GM23338 (cell line): ENCODE data around the gene CDHR5. TPM values are rescaled to one million over a fixed set of nuclear protein-coding genes. Genes with fewer than 3 reads are reported as not detected.
A peak's percentile ranks its signal among the peaks of the same experiment; 100 is the strongest.

Source experiments
- ATAC-seq: fragments of 200-7000 bp; cut with Tn5 transposase; 3 replicates; pipeline ENCODE4 v1.9.1; 2020
- DNase-seq: peaks from one replicate; pipeline ENCODE4 v3.0.0-alpha.2; 2015; ENCODE audit warnings: low spot score
- H2AFZ ChIP-seq: fragments of 200-600 bp; sonication (generic); 2 replicates; pipeline ENCODE4 v1.8.0; 2016; ENCODE audit warnings: antibody characterized with exemption, mild to moderate bottlenecking, moderate library complexity
- H3F3A ChIP-seq: fragments of 200-600 bp; sonication (generic); replicated peaks from 2 replicates; pipeline ENCODE4 v1.8.0; 2017; ENCODE audit warnings: antibody characterized with exemption, mixed run types, low read depth
- H3K27ac ChIP-seq: fragments of 200-600 bp; sonication (generic); 2 replicates; pipeline ENCODE4 v1.6.1; 2016; ENCODE audit warnings: low read depth
- H3K27me3 ChIP-seq: fragments of 200-600 bp; sonication (generic); 2 replicates; pipeline ENCODE4 v1.8.0; 2016; ENCODE audit warnings: mild to moderate bottlenecking, mixed run types, moderate library complexity; ENCODE audit not compliant: insufficient read depth
- H3K36me3 ChIP-seq: fragments of 200-600 bp; sonication (generic); 2 replicates; pipeline ENCODE4 v1.8.0; 2016; ENCODE audit warnings: mild to moderate bottlenecking; ENCODE audit not compliant: insufficient read depth
- H3K4me1 ChIP-seq: fragments of 200-600 bp; sonication (generic); 2 replicates; pipeline ENCODE4 v1.8.0; 2016; ENCODE audit warnings: mild to moderate bottlenecking, moderate library complexity; ENCODE audit not compliant: insufficient read depth
- H3K4me2 ChIP-seq: fragments of 200-600 bp; sonication (generic); 2 replicates; pipeline ENCODE4 v1.7.1; 2017; ENCODE audit warnings: mixed run types
- H3K4me3 ChIP-seq: fragments of 200-600 bp; sonication (generic); 2 replicates; pipeline ENCODE4 v1.6.1; 2016; ENCODE audit warnings: mixed run types
- H3K79me2 ChIP-seq: fragments of 200-600 bp; sonication (generic); replicated peaks from 2 replicates; pipeline ENCODE4 v1.8.0; 2017; ENCODE audit warnings: mild to moderate bottlenecking; ENCODE audit not compliant: insufficient read depth
- H3K9me2 ChIP-seq: fragments of 200-600 bp; sonication (generic); 2 replicates; pipeline ENCODE4 v1.8.0; 2017; ENCODE audit not compliant: insufficient read depth
- H4K20me1 ChIP-seq: fragments of 200-600 bp; sonication (generic); replicated peaks from 2 replicates; pipeline ENCODE4 v1.8.0; 2017; ENCODE audit warnings: mild to moderate bottlenecking; ENCODE audit not compliant: insufficient read depth
- H3K27ac Mint-ChIP-seq: 2 replicates; pipeline ENCODE4 v1.8.0; 2020; ENCODE audit warnings: inconsistent platforms, mild to moderate bottlenecking, moderate library complexity, mixed read lengths
- H3K27me3 Mint-ChIP-seq: 3 replicates; pipeline ENCODE4 v1.8.0; 2022; ENCODE audit warnings: low read depth, mild to moderate bottlenecking, moderate library complexity, mixed read lengths, inconsistent platforms; ENCODE audit not compliant: insufficient read depth, poor library complexity
- H3K36me3 Mint-ChIP-seq: 3 replicates; pipeline ENCODE4 v1.8.0; 2021; ENCODE audit warnings: low read depth, mild to moderate bottlenecking, inconsistent platforms, moderate library complexity, mixed read lengths
- H3K4me1 Mint-ChIP-seq: 3 replicates; pipeline ENCODE4 v1.8.0; 2020; ENCODE audit warnings: mild to moderate bottlenecking, inconsistent platforms, mixed read lengths
- H3K4me3 Mint-ChIP-seq: 3 replicates; pipeline ENCODE4 v1.8.0; 2021; ENCODE audit warnings: moderate library complexity, mild to moderate bottlenecking, inconsistent platforms, mixed read lengths
- H3K9me3 Mint-ChIP-seq: 3 replicates; pipeline ENCODE4 v1.8.0; 2020; ENCODE audit warnings: moderate library complexity, mild to moderate bottlenecking, inconsistent platforms, mixed read lengths
- CREB1 ChIP-seq: fragments of 250-450 bp; sonication (Bioruptor Pico); IDR thresholded peaks from 2 replicates; pipeline ENCODE4 v1.5.0; 2020; ENCODE audit warnings: low read depth, mild to moderate bottlenecking, moderate library complexity
- EZH2 ChIP-seq: fragments of 200-600 bp; sonication (generic); IDR thresholded peaks from one replicate; pipeline ENCODE4 v1.8.0; 2017; ENCODE audit warnings: antibody characterized with exemption, mild to moderate bottlenecking, low read depth; ENCODE audit not compliant: unreplicated experiment
- EZH2phosphoT487 ChIP-seq: fragments of 200-600 bp; sonication (generic); IDR thresholded peaks from one replicate; pipeline ENCODE4 v1.8.1; 2018; ENCODE audit warnings: antibody characterized with exemption; ENCODE audit not compliant: unreplicated experiment
- JUNB ChIP-seq: IDR thresholded peaks from one replicate; pipeline ENCODE4 v1.6.1; 2016; ENCODE audit warnings: antibody characterized with exemption; ENCODE audit not compliant: unreplicated experiment
- NANOG ChIP-seq: IDR thresholded peaks from 2 replicates; pipeline ENCODE4 v1.6.1; 2016; ENCODE audit warnings: antibody characterized with exemption, borderline replicate concordance
- POLR2AphosphoS5 ChIP-seq: IDR thresholded peaks from 2 replicates; pipeline ENCODE4 v1.6.1; 2016; ENCODE audit warnings: antibody characterized with exemption, low read depth
- STAT1 ChIP-seq: IDR thresholded peaks from one replicate; pipeline ENCODE4 v1.6.1; 2016; ENCODE audit warnings: antibody characterized with exemption; ENCODE audit not compliant: unreplicated experiment
- ZNF114 ChIP-seq: fragments of 250-450 bp; sonication (Bioruptor Pico); IDR thresholded peaks from 2 replicates; pipeline ENCODE4 v1.5.0; 2020; ENCODE audit warnings: mild to moderate bottlenecking, moderate library complexity
- ZNF331 ChIP-seq: fragments of 250-450 bp; sonication (Bioruptor Pico); IDR thresholded peaks from 2 replicates; pipeline ENCODE4 v1.5.0; 2020; ENCODE audit warnings: low read depth, mild to moderate bottlenecking, moderate library complexity
- polyA plus RNA-seq: library from polyadenylated mRNA; unstranded; fragments of >200 nt; fragmentation: Nextera tagmentation; extraction: Ambion mirVana; gene quantifications from 2 replicates; pipeline ENCODE4 v1.2.1, GENCODE V29; 2016
- total RNA-seq: library from RNA; depleted of rRNA; stranded (reverse); fragments of >200 nt; shearing (Covaris generic); gene quantifications from 2 replicates; pipeline ENCODE4 v1.2.3, GENCODE V29; 2014
- TF ChIP-seq, protein P1 (sequence below): fragments of 250-450 bp; sonication (Bioruptor Pico); IDR thresholded peaks from 2 replicates; pipeline ENCODE4 v1.5.0; 2020; ENCODE audit warnings: mild to moderate bottlenecking, moderate library complexity
- TF ChIP-seq, protein P2 (sequence below): IDR thresholded peaks from 2 replicates; pipeline ENCODE4 v1.6.1; 2016; ENCODE audit warnings: antibody characterized with exemption
- TF ChIP-seq, protein P3 (sequence below), 2 experiments: fragments of 200-600 bp in 1 of 2; sonication (generic) in 1 of 2; conservative IDR thresholded peaks; 2 replicates each; pipeline versions ENCODE4 v1.5.1 to v1.6.1; 2016 to 2017; ENCODE audit warnings: antibody characterized with exemption in 2 of 2, low read depth in 2 of 2, mild to moderate bottlenecking in 2 of 2, moderate library complexity in 1 of 2
- TF ChIP-seq, protein P4 (sequence below): IDR thresholded peaks from one replicate; pipeline ENCODE4 v1.6.1; 2018; ENCODE audit warnings: antibody characterized with exemption; ENCODE audit not compliant: unreplicated experiment

CDHR5 gene
- total and polyA plus RNA-seq, 2 experiments from 2014 or later: not detected

DNA sequence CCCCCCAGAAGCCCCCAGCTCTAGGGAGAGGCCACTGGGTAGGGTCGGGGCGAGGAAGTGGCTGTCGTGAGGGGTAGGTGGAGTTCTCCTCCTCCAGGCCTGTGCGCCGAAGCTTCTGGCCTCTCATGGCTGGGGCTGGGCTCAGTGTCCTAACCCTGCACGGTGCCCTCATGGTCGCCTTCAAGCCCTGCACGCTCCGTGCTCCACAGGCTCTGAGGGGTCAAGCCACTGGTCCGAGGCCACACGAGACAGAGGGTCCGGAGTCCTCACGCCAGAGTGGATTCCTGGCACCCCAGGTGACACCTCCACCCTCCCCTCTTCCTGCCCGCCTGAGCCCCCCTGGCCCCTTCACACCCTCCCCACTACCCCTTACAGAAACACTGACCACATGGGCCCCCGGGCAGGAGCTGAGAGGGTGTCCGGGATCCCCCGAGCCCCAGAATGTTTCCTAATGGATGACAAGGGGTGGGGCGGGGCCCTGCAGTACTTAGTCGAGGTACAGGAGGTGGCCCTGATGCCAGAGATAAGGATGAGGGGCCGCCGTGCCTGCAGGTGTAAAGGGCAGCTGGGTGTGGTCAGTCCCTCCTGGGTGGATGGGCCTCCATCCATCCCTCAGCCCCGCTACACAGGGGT lies 997 bp upstream of the CDHR5 start:
- Mint-ChIP-seq H3K27ac (no peak overlapping the region), H3K9me3 (peaks cover 15% of the 10 kb centered on the region), H3K36me3 (peaks cover 3% of the 10 kb centered on the region; the same call in 1 of the 3 replicates), H3K4me1 (peaks cover 21% of the 10 kb centered on the region), H3K27me3 (peaks cover 32% of the 10 kb centered on the region), H3K4me3 (no peak overlapping the region)
- no peak overlapping the region for H2AFZ ChIP-seq
- 0 out of 2 replicates have a peak, but pooled peaks cover 9% of the 10 kb centered on the region for H3F3A ChIP-seq
- no peaks in the 10 kb centered on the region for H3K36me3 ChIP-seq
- peaks cover 24% of the 10 kb centered on the region for H3K27me3 ChIP-seq
- no peak overlapping the region for H3K4me3 ChIP-seq
- TF ChIP-seq, protein P1, sequence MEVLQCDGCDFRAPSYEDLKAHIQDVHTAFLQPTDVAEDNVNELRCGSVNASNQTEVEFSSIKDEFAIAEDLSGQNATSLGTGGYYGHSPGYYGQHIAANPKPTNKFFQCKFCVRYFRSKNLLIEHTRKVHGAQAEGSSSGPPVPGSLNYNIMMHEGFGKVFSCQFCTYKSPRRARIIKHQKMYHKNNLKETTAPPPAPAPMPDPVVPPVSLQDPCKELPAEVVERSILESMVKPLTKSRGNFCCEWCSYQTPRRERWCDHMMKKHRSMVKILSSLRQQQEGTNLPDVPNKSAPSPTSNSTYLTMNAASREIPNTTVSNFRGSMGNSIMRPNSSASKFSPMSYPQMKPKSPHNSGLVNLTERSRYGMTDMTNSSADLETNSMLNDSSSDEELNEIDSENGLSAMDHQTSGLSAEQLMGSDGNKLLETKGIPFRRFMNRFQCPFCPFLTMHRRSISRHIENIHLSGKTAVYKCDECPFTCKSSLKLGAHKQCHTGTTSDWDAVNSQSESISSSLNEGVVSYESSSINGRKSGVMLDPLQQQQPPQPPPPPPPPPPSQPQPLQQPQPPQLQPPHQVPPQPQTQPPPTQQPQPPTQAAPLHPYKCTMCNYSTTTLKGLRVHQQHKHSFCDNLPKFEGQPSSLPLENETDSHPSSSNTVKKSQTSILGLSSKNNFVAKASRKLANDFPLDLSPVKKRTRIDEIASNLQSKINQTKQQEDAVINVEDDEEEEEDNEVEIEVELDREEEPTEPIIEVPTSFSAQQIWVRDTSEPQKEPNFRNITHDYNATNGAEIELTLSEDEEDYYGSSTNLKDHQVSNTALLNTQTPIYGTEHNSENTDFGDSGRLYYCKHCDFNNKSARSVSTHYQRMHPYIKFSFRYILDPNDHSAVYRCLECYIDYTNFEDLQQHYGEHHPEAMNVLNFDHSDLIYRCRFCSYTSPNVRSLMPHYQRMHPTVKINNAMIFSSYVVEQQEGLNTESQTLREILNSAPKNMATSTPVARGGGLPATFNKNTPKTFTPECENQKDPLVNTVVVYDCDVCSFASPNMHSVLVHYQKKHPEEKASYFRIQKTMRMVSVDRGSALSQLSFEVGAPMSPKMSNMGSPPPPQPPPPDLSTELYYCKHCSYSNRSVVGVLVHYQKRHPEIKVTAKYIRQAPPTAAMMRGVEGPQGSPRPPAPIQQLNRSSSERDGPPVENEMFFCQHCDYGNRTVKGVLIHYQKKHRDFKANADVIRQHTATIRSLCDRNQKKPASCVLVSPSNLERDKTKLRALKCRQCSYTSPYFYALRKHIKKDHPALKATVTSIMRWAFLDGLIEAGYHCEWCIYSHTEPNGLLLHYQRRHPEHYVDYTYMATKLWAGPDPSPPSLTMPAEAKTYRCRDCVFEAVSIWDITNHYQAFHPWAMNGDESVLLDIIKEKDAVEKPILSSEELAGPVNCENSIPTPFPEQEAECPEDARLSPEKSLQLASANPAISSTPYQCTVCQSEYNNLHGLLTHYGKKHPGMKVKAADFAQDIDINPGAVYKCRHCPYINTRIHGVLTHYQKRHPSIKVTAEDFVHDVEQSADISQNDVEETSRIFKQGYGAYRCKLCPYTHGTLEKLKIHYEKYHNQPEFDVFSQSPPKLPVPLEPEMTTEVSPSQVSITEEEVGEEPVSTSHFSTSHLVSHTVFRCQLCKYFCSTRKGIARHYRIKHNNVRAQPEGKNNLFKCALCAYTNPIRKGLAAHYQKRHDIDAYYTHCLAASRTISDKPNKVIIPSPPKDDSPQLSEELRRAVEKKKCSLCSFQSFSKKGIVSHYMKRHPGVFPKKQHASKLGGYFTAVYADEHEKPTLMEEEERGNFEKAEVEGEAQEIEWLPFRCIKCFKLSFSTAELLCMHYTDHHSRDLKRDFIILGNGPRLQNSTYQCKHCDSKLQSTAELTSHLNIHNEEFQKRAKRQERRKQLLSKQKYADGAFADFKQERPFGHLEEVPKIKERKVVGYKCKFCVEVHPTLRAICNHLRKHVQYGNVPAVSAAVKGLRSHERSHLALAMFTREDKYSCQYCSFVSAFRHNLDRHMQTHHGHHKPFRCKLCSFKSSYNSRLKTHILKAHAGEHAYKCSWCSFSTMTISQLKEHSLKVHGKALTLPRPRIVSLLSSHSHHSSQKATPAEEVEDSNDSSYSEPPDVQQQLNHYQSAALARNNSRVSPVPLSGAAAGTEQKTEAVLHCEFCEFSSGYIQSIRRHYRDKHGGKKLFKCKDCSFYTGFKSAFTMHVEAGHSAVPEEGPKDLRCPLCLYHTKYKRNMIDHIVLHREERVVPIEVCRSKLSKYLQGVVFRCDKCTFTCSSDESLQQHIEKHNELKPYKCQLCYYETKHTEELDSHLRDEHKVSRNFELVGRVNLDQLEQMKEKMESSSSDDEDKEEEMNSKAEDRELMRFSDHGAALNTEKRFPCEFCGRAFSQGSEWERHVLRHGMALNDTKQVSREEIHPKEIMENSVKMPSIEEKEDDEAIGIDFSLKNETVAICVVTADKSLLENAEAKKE: no peak
- TF ChIP-seq, protein P2, sequence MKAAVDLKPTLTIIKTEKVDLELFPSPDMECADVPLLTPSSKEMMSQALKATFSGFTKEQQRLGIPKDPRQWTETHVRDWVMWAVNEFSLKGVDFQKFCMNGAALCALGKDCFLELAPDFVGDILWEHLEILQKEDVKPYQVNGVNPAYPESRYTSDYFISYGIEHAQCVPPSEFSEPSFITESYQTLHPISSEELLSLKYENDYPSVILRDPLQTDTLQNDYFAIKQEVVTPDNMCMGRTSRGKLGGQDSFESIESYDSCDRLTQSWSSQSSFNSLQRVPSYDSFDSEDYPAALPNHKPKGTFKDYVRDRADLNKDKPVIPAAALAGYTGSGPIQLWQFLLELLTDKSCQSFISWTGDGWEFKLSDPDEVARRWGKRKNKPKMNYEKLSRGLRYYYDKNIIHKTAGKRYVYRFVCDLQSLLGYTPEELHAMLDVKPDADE: no peak
- TF ChIP-seq EZH2phosphoT487 (no peak), POLR2AphosphoS5 (no peak), ZNF114 (CRISPR knock-in tag) (no peak), CREB1 (CRISPR knock-in tag) (no peak), STAT1 (no peak), EZH2 (no peak), ZNF331 (CRISPR knock-in tag) (no peak), NANOG (no peak), JUNB (no peak)
- TF ChIP-seq, protein P3, sequence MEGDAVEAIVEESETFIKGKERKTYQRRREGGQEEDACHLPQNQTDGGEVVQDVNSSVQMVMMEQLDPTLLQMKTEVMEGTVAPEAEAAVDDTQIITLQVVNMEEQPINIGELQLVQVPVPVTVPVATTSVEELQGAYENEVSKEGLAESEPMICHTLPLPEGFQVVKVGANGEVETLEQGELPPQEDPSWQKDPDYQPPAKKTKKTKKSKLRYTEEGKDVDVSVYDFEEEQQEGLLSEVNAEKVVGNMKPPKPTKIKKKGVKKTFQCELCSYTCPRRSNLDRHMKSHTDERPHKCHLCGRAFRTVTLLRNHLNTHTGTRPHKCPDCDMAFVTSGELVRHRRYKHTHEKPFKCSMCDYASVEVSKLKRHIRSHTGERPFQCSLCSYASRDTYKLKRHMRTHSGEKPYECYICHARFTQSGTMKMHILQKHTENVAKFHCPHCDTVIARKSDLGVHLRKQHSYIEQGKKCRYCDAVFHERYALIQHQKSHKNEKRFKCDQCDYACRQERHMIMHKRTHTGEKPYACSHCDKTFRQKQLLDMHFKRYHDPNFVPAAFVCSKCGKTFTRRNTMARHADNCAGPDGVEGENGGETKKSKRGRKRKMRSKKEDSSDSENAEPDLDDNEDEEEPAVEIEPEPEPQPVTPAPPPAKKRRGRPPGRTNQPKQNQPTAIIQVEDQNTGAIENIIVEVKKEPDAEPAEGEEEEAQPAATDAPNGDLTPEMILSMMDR (conservative IDR thresholded peaks at IDR 0.05; ENCODE audit: low read depth in 2 of 2): no peak
- TF ChIP-seq, protein P4, sequence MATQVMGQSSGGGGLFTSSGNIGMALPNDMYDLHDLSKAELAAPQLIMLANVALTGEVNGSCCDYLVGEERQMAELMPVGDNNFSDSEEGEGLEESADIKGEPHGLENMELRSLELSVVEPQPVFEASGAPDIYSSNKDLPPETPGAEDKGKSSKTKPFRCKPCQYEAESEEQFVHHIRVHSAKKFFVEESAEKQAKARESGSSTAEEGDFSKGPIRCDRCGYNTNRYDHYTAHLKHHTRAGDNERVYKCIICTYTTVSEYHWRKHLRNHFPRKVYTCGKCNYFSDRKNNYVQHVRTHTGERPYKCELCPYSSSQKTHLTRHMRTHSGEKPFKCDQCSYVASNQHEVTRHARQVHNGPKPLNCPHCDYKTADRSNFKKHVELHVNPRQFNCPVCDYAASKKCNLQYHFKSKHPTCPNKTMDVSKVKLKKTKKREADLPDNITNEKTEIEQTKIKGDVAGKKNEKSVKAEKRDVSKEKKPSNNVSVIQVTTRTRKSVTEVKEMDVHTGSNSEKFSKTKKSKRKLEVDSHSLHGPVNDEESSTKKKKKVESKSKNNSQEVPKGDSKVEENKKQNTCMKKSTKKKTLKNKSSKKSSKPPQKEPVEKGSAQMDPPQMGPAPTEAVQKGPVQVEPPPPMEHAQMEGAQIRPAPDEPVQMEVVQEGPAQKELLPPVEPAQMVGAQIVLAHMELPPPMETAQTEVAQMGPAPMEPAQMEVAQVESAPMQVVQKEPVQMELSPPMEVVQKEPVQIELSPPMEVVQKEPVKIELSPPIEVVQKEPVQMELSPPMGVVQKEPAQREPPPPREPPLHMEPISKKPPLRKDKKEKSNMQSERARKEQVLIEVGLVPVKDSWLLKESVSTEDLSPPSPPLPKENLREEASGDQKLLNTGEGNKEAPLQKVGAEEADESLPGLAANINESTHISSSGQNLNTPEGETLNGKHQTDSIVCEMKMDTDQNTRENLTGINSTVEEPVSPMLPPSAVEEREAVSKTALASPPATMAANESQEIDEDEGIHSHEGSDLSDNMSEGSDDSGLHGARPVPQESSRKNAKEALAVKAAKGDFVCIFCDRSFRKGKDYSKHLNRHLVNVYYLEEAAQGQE: no peak
- ATAC-seq: peak; percentile 10
- no peaks in the 10 kb centered on the region for H4K20me1 ChIP-seq
- H3K79me2 ChIP-seq: no peaks in the 10 kb centered on the region
- H3K27ac ChIP-seq: no peak overlapping the region
- no peak for DNase-seq
- H3K9me2 ChIP-seq: no peaks in the 10 kb centered on the region
- no peak overlapping the region for H3K4me2 ChIP-seq
- peaks cover 4% of the 10 kb centered on the region; the same call in 1 of the 2 replicates for H3K4me1 ChIP-seq
